Calu3 (cell line): ENCODE data around the gene TBC1D2. TPM values are rescaled to one million over a fixed set of nuclear protein-coding genes. Genes with fewer than 3 reads are reported as not detected.

Source experiments
- BruUV-seq: library from RNA; stranded (reverse); fragments of 400-500 nt; replicated peaks from 2 replicates; lab custom pipeline; 2021; lab: Mats Ljungman, UMichigan
- CTCF ChIA-PET: fragments of 300-600 bp; sonication (Branson Sonifier 250); formaldehyde crosslinking; loops from one replicate; lab custom pipeline; 2022; ENCODE audit warnings: antibody characterized with exemption; lab: Charles Lee
- DNase-seq: peaks from one replicate; pipeline ENCODE4 v3.0.0; 2022
- H3K27ac Mint-ChIP-seq: one replicate; pipeline ENCODE4 v1.8.0; 2022; ENCODE audit warnings: mixed read lengths; ENCODE audit not compliant: unreplicated experiment
- H3K27me3 Mint-ChIP-seq: one replicate; pipeline ENCODE4 v1.8.0; 2022; ENCODE audit warnings: mixed read lengths; ENCODE audit not compliant: unreplicated experiment
- H3K36me3 Mint-ChIP-seq: one replicate; pipeline ENCODE4 v1.8.0; 2022; ENCODE audit warnings: mild to moderate bottlenecking, moderate library complexity, mixed read lengths; ENCODE audit not compliant: insufficient read depth, unreplicated experiment
- H3K4me1 Mint-ChIP-seq: one replicate; pipeline ENCODE4 v1.8.0; 2022; ENCODE audit warnings: mild to moderate bottlenecking, low read depth, mixed read lengths; ENCODE audit not compliant: unreplicated experiment
- H3K4me3 Mint-ChIP-seq: one replicate; pipeline ENCODE4 v1.8.0; 2022; ENCODE audit warnings: mild to moderate bottlenecking, low read depth, moderate library complexity, mixed read lengths; ENCODE audit not compliant: unreplicated experiment
- H3K9me3 Mint-ChIP-seq: one replicate; pipeline ENCODE4 v1.8.0; 2022; ENCODE audit warnings: low read depth, mixed read lengths; ENCODE audit not compliant: unreplicated experiment
- intact Hi-C: fragments of 100-400 bp; cut with micrococcal nuclease; formaldehyde crosslinking; loops from one replicate; pipeline ENCODE4 v1.10.0; 2022; ENCODE audit not compliant: unreplicated experiment
- total RNA-seq: library from RNA; stranded (reverse); gene quantifications from 2 replicates; pipeline ENCODE4 v1.2.3, GENCODE V29; 2022
- TF ChIP-seq, protein P1 (sequence below): fragments of 200-600 bp; IDR thresholded peaks from one replicate; pipeline ENCODE4 v1.8.0; 2022; ENCODE audit warnings: antibody characterized with exemption; ENCODE audit not compliant: unreplicated experiment

TBC1D2 gene
- total RNA-seq, 1 experiment from 2014 or later = 8.3 TPM

DNA sequence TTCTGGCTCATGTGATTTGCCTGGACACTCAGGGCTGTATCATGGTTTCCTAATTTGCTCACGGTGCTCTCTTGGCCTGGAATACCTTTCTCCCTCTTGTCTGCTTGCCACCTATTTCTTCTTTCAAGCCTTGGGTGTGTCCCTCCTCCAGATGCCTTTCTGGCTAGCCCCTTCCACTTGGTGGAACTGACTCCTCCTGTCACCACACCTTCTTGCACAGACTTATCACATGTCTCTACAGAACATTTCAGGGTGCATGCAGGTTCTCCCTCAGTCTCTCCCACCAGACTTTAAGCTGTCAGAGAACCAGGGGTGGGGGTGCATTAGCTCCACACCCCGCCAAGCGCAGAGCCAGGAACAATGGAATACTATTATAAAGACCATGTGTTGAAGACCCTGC lies 1.9 kb downstream of the TBC1D2 start:
- H3K4me1 Mint-ChIP-seq = peaks cover 51% of the 10 kb centered on the region
- intact Hi-C loops = no loop called here
- no peak for DNase-seq
- H3K36me3 Mint-ChIP-seq = peaks cover 33% of the 10 kb centered on the region
- no peaks in the 10 kb centered on the region for H3K9me3 Mint-ChIP-seq
- TF ChIP-seq, protein P1, sequence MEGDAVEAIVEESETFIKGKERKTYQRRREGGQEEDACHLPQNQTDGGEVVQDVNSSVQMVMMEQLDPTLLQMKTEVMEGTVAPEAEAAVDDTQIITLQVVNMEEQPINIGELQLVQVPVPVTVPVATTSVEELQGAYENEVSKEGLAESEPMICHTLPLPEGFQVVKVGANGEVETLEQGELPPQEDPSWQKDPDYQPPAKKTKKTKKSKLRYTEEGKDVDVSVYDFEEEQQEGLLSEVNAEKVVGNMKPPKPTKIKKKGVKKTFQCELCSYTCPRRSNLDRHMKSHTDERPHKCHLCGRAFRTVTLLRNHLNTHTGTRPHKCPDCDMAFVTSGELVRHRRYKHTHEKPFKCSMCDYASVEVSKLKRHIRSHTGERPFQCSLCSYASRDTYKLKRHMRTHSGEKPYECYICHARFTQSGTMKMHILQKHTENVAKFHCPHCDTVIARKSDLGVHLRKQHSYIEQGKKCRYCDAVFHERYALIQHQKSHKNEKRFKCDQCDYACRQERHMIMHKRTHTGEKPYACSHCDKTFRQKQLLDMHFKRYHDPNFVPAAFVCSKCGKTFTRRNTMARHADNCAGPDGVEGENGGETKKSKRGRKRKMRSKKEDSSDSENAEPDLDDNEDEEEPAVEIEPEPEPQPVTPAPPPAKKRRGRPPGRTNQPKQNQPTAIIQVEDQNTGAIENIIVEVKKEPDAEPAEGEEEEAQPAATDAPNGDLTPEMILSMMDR = no peak
- no peaks in the 10 kb centered on the region for H3K27me3 Mint-ChIP-seq
- no TSS peak for BruUV-seq
- CTCF ChIA-PET = no interaction called here
- peak overlapping the region; percentile 3 for H3K4me3 Mint-ChIP-seq
- peak overlapping the region; percentile 19 for H3K27ac Mint-ChIP-seq

DNA sequence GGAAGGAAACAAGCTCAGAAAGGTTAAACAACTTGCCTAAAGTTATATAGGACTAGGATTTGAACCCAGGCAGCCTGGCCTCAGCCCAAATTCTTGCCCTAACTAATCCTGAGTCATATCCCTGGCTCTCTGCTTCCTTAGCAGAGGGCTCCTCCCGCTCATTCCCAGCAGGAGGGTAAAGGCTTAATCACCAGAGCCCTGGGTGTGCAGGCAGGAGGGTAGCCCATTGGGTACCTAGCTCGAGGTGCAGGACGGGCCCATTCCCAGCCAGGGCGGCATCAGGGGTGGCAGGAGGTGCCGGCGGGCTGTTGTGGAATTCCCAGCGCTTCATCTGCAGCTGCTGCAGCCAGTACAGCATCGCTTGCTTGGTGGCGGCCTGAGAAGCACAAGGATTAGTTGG lies 3.9 kb downstream of the TBC1D2 start:
- peaks cover 55% of the 10 kb centered on the region for H3K4me1 Mint-ChIP-seq
- H3K9me3 Mint-ChIP-seq = no peaks in the 10 kb centered on the region
- peaks cover 29% of the 10 kb centered on the region for H3K36me3 Mint-ChIP-seq
- DNase-seq = peak; percentile 17
- H3K27me3 Mint-ChIP-seq = no peaks in the 10 kb centered on the region
- no TSS peak for BruUV-seq
- CTCF ChIA-PET = interaction anchor here (0.7 kb wide), 1 partner anchor 152 kb away, joined by 3 read pairs; no protein-coding TSS in a partner anchor
- H3K4me3 Mint-ChIP-seq = peak overlapping the region; percentile 2
- peak overlapping the region; percentile 57 for H3K27ac Mint-ChIP-seq
- TF ChIP-seq, protein P1 = no peak
- intact Hi-C loops = no loop called here

GRCh38 chr9:98249771-98250170 lies 5.7 kb downstream of the TBC1D2 start:
- BruUV-seq = no TSS peak

DNA sequence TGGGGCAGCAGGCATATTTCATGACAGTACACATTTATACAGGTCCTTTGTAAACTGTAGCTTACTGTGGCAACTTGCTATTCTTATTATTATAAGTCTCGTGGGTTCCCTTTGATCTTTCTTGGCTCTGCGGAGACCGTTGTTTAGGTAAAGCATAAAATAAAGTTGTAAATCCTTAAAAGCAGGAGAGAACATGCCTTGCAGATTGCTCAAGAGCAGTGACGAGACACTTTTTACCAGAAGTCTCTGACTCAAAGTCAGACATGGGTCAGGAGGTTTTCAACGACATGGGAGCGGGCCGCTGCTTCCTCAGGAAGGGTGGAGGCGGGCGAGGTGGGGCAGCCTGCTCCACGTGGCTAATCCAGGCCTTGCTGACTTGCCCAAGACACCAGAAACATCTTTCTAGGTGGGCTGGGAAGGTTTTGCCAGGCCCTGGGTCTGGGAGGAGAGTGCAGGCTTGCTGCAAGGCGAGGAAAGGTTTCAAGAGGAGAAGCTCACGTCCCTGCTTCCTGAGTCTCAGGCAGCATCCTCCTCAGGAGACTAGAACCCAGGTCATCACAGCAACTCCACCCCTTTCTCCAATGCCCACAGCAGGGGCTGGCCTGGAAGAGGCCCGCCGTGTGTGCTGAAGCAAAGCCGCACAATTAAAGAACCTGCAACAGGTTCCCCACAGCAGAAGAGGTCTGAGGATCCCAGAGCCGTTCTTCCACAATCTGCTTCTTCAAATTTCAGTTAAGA lies 6.5 kb downstream of the TBC1D2 start:
- CTCF ChIA-PET = no interaction called here
- no TSS peak for BruUV-seq
- no peak overlapping the region for H3K27ac Mint-ChIP-seq
- no peaks in the 10 kb centered on the region for H3K27me3 Mint-ChIP-seq
- peaks cover 51% of the 10 kb centered on the region for H3K4me1 Mint-ChIP-seq
- H3K4me3 Mint-ChIP-seq = no peak overlapping the region
- intact Hi-C loops = no loop called here
- TF ChIP-seq, protein P1 = no peak
- H3K9me3 Mint-ChIP-seq = no peaks in the 10 kb centered on the region
- peak; percentile 21 for DNase-seq
- H3K36me3 Mint-ChIP-seq = peaks cover 7% of the 10 kb centered on the region

More at GRCh38 chr9:98249771-98250170, 5.7 kb downstream of the TBC1D2 start:
- no peak for DNase-seq
- Mint-ChIP-seq H3K27ac (peak overlapping the region; percentile 57), H3K27me3 (no peaks in the 10 kb centered on the region), H3K36me3 (peaks cover 12% of the 10 kb centered on the region), H3K4me1 (peaks cover 55% of the 10 kb centered on the region), H3K9me3 (no peaks in the 10 kb centered on the region), H3K4me3 (peak overlapping the region; percentile 29)
- TF ChIP-seq, protein P1 = no peak
- CTCF ChIA-PET = no interaction called here
- intact Hi-C loops = no loop called here
